SK-N-SH (cell line): Measurements from ENCODE around the gene PDCD2. TPM values are rescaled to one million over a fixed set of nuclear protein-coding genes. Genes with fewer than 3 reads are reported as not detected.

Experiments
- CTCF ChIA-PET: fragments of 300-600, 350-600 bp; formaldehyde crosslinking; extraction: SDS; loops from one replicate; lab custom pipeline; 2021; lab: Yijun Ruan, JAX
- POLR2A ChIA-PET: fragments of 350-600 bp; sonication (Branson Sonifier 250); formaldehyde crosslinking; extraction: SDS; loops from one replicate; lab custom pipeline; 2020; ENCODE audit warnings: antibody characterized with exemption, inconsistent platforms; lab: Yijun Ruan, JAX
- DNase-seq: peaks from one replicate; pipeline ENCODE4 v3.0.0; 2012
- H2AFZ ChIP-seq: fragments of 200-600 bp; sonication (generic); 2 replicates; pipeline ENCODE4 v1.8.1; 2016; ENCODE audit warnings: antibody characterized with exemption, mild to moderate bottlenecking, low read depth
- H3F3A ChIP-seq: fragments of 200-600 bp; sonication (generic); replicated peaks from 2 replicates; pipeline ENCODE3; 2016; ENCODE audit warnings: antibody characterized with exemption, mild to moderate bottlenecking; ENCODE audit not compliant: insufficient read depth
- H3K27ac ChIP-seq, 2 experiments: fragments of 200-500 bp in 1 of 2; fragments of 200-600 bp in 1 of 2; sonication (Bioruptor generic) in 1 of 2; sonication (generic), shearing (Covaris generic) in 1 of 2; 2 replicates each; pipeline versions ENCODE4 v1.5.1 to v1.6.1; 2014 to 2016; ENCODE audit warnings: low read depth in 2 of 2, inconsistent platforms in 1 of 2, low read length in 1 of 2, mild to moderate bottlenecking in 1 of 2, mixed read lengths in 1 of 2
- H3K27me3 ChIP-seq: fragments of 200-600 bp; sonication (generic), shearing (Covaris generic); 2 replicates; pipeline ENCODE4 v1.6.1; 2016; ENCODE audit warnings: mixed run types; ENCODE audit not compliant: insufficient read depth
- H3K36me3 ChIP-seq, 2 experiments: fragments of 200-500 bp in 1 of 2; fragments of 200-600 bp in 1 of 2; sonication (Bioruptor generic) in 1 of 2; sonication (generic) in 1 of 2; replicated peaks in 1 of 2; 2 replicates each; pipeline versions ENCODE3 to v1.5.1; 2014 to 2016; ENCODE audit warnings: low read length in 1 of 2, mild to moderate bottlenecking in 1 of 2; ENCODE audit not compliant: insufficient read depth in 2 of 2, control insufficient read depth in 1 of 2
- H3K4me1 ChIP-seq, 2 experiments: fragments of 200-500 bp in 1 of 2; fragments of 200-600 bp in 1 of 2; sonication (Bioruptor generic) in 1 of 2; sonication (generic), shearing (Covaris generic) in 1 of 2; 2 replicates each; pipeline versions ENCODE4 v1.5.1 to v1.6.1; 2014 to 2016; ENCODE audit warnings: low read depth in 1 of 2, low read length in 1 of 2, mixed run types in 1 of 2; ENCODE audit not compliant: insufficient read depth in 2 of 2, control insufficient read depth in 1 of 2
- H3K4me2 ChIP-seq: fragments of 200-600 bp; sonication (generic), shearing (Covaris generic); 2 replicates; pipeline ENCODE4 v1.6.1; 2017; ENCODE audit warnings: mixed run types
- H3K4me3 ChIP-seq, 2 experiments: fragments of 200-500 bp in 1 of 2; fragments of 200-600 bp in 1 of 2; sonication (Bioruptor generic) in 1 of 2; sonication (generic), shearing (Covaris generic) in 1 of 2; 2 replicates each; pipeline versions ENCODE4 v1.5.1 to v1.8.1; 2014 to 2016; ENCODE audit warnings: low read depth in 2 of 2, inconsistent platforms in 1 of 2, low read length in 1 of 2, mild to moderate bottlenecking in 1 of 2, mixed read lengths in 1 of 2, moderate library complexity in 1 of 2
- H3K79me2 ChIP-seq: fragments of 200-600 bp; sonication (generic); 2 replicates; pipeline ENCODE4 v1.8.1; 2017; ENCODE audit warnings: mild to moderate bottlenecking; ENCODE audit not compliant: insufficient read depth
- H3K9ac ChIP-seq: fragments of 200-600 bp; sonication (generic); 2 replicates; pipeline ENCODE4 v1.6.1; 2017; ENCODE audit warnings: mixed run types
- H3K9me2 ChIP-seq: fragments of 200-600 bp; sonication (generic); 2 replicates; pipeline ENCODE4 v1.6.1; 2017; ENCODE audit warnings: mixed run types
- H3K9me3 ChIP-seq: fragments of 200-600 bp; sonication (generic); 2 replicates; pipeline ENCODE4 v1.6.1; 2017; ENCODE audit warnings: mixed run types, mild to moderate bottlenecking, moderate library complexity
- H4K20me1 ChIP-seq: fragments of 200-600 bp; sonication (generic); 2 replicates; pipeline ENCODE4 v1.6.1; 2017; ENCODE audit warnings: mild to moderate bottlenecking, mixed run types; ENCODE audit not compliant: insufficient read depth
- CHD2 ChIP-seq: fragments of 150-350 bp; IDR thresholded peaks from 2 replicates; pipeline ENCODE4 v1.6.1; 2018; ENCODE audit warnings: low read length; ENCODE audit not compliant: partially characterized antibody
- ELF1 ChIP-seq: IDR thresholded peaks from 2 replicates; pipeline ENCODE4 v1.4.0; 2012
- EP300 ChIP-seq, 2 experiments: IDR thresholded peaks; 2 replicates each; pipeline versions ENCODE4 v1.4.0 to v1.6.1; 2012; ENCODE audit warnings: borderline replicate concordance in 1 of 2, low read depth in 1 of 2, low read length in 1 of 2
- EZH2phosphoT487 ChIP-seq: fragments of 200-600 bp; sonication (generic); IDR thresholded peaks from 2 replicates; pipeline ENCODE4 v1.6.1; 2017; ENCODE audit warnings: low read depth, mixed run types, mild to moderate bottlenecking, antibody characterized with exemption, moderate library complexity, borderline replicate concordance
- GABPA ChIP-seq: IDR thresholded peaks from 2 replicates; pipeline ENCODE4 v1.4.0; 2012; ENCODE audit warnings: low read depth, mild to moderate bottlenecking
- GATA2 ChIP-seq: sonication (generic); formaldehyde crosslinking; IDR thresholded peaks from 2 replicates; pipeline ENCODE4 v1.5.0; 2020; ENCODE audit warnings: mild to moderate bottlenecking, missing genetic modification reagents
- MXI1 ChIP-seq: IDR thresholded peaks from 2 replicates; pipeline ENCODE4 v1.6.1; 2012; ENCODE audit warnings: mild to moderate bottlenecking, low read depth, low read length, improper control_type of control experiment
- NFIC ChIP-seq: IDR thresholded peaks from 2 replicates; pipeline ENCODE4 v1.4.0; 2012; ENCODE audit warnings: borderline replicate concordance
- NRF1 ChIP-seq: IDR thresholded peaks from 2 replicates; pipeline ENCODE4 v1.6.1; 2012; ENCODE audit warnings: low read depth, mild to moderate bottlenecking, low read length
- POLR2AphosphoS5 ChIP-seq: IDR thresholded peaks from 2 replicates; pipeline ENCODE4 v1.6.1; 2012; ENCODE audit warnings: low read depth, low read length
- RAD21 ChIP-seq: IDR thresholded peaks from 2 replicates; pipeline ENCODE4 v1.6.1; 2012; ENCODE audit warnings: mild to moderate bottlenecking, low read length
- RFX5 ChIP-seq: IDR thresholded peaks from 2 replicates; pipeline ENCODE4 v1.6.1; 2012; ENCODE audit warnings: mild to moderate bottlenecking, improper control_type of control experiment, low read length
- RXRA ChIP-seq: IDR thresholded peaks from 2 replicates; pipeline ENCODE4 v1.4.0; 2012; ENCODE audit warnings: low read depth, mild to moderate bottlenecking, borderline replicate concordance
- SIN3A ChIP-seq: IDR thresholded peaks from 2 replicates; pipeline ENCODE4 v1.6.1; 2012; ENCODE audit warnings: low read depth, mild to moderate bottlenecking, low read length, moderate library complexity, borderline replicate concordance
- TAF1 ChIP-seq: IDR thresholded peaks from 2 replicates; pipeline ENCODE4 v1.6.1; 2012; ENCODE audit warnings: low read depth, mild to moderate bottlenecking, low read length, moderate library complexity, borderline replicate concordance
- TCF12 ChIP-seq: IDR thresholded peaks from 2 replicates; pipeline ENCODE4 v1.4.0; 2012
- YY1 ChIP-seq: IDR thresholded peaks from 2 replicates; pipeline ENCODE4 v1.4.0; 2012; ENCODE audit warnings: low read depth, mild to moderate bottlenecking
- WGBS: methylation state at CpG from one replicate; pipeline ENCODE4 v1.1.6; 2017; ENCODE audit warnings: low lambda C conversion rate; 5-methylcytosine and 5-hydroxymethylcytosine counted together
- polyA plus RNA-seq, 3 experiments: library from polyadenylated mRNA; depleted of rRNA; stranded (reverse); fragments of >200 nt; gene quantifications; 2 replicates each; pipeline ENCODE4 v1.2.3, GENCODE V29; 2012
- TF ChIP-seq, protein P1 (sequence below): fragments of 200-600 bp; sonication (generic); IDR thresholded peaks from 2 replicates; pipeline ENCODE4 v1.6.1; 2017; ENCODE audit warnings: antibody characterized with exemption, mild to moderate bottlenecking, moderate library complexity
- TF ChIP-seq, protein P2 (sequence below): IDR thresholded peaks from 2 replicates; pipeline ENCODE4; 2012
- TF ChIP-seq, protein P3 (sequence below): fragments of 150-350 bp; IDR thresholded peaks from 2 replicates; pipeline ENCODE4 v1.6.1; 2017; ENCODE audit warnings: antibody characterized with exemption, low read length, low read depth, borderline replicate concordance
- TF ChIP-seq, protein P4 (sequence below): fragments of 150-350 bp; IDR thresholded peaks from 2 replicates; pipeline ENCODE4 v1.6.1; 2016; ENCODE audit warnings: mild to moderate bottlenecking, low read depth, low read length
- TF ChIP-seq, protein P5 (sequence below): IDR thresholded peaks from 2 replicates; pipeline ENCODE4 v1.4.0; 2012; ENCODE audit warnings: low read depth

Gene PDCD2, protein sequence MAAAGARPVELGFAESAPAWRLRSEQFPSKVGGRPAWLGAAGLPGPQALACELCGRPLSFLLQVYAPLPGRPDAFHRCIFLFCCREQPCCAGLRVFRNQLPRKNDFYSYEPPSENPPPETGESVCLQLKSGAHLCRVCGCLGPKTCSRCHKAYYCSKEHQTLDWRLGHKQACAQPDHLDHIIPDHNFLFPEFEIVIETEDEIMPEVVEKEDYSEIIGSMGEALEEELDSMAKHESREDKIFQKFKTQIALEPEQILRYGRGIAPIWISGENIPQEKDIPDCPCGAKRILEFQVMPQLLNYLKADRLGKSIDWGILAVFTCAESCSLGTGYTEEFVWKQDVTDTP
- polyA plus RNA-seq (2012; rRNA removed): 82.1 and 107 TPM in 2 replicates
- 103 and 115 TPM in 2 replicates for polyA plus RNA-seq (2012; cell fraction: cytosol; rRNA removed)
- 78.1 and 119 TPM in 2 replicates for polyA plus RNA-seq (2012; cell fraction: nucleus; rRNA removed)

DNA sequence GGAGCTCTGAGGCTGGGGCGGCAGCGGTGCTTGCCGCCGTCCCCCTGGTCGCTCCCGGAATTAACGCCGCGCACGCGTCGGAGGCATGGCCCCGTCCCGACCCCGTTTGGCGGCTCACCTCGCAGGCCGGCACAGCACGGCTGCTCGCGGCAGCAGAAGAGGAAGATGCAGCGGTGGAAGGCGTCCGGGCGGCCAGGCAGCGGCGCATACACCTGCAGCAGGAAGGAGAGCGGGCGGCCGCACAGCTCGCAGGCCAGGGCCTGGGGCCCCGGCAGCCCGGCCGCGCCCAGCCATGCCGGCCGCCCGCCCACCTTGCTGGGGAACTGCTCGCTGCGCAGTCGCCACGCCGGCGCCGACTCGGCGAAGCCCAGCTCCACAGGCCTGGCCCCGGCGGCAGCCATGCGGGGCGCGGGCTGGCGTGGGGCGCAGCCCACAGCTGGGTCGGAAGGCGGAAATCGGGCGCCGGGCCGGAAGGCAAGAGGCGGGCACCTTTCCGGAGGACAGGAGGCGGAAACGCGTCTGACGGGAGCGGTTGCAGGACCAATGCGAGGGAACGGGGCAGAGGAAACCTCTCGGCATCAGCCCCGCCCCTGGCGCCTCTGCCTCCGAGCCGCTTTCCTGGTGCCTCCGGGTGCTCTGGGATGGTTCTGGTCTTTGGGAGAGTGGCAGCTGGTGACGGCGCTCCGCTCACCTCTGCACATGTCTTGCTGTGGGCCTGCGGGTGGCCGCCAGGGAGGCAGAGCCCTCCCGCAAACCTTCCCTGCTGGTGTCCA lies at the start of gene PDCD2:
TSS of gene PDCD2 (minus strand) at position 457 of the 773 bp plus-strand sequence. CDS start at position 401, 56 bp downstream.
- no peaks in the 10 kb centered on the region for H3K9me3 ChIP-seq
- no peaks in the 10 kb centered on the region for H4K20me1 ChIP-seq
- H3K79me2 ChIP-seq: peaks cover 34% of the 10 kb centered on the region
- H3K4me2 ChIP-seq: peak within 1 kb of the TSS; percentile 89
- H3K36me3 ChIP-seq: peaks cover 32 to 40% of the 10 kb centered on the region in 2 experiments
- H2AFZ ChIP-seq: peak within 1 kb of the TSS; percentile 87
- peak; percentile 96 for DNase-seq
- H3K4me1 ChIP-seq: peaks cover 0 to 13% of the 10 kb centered on the region in 2 experiments; a peak in 2 of 4 replicates
- ChIA-PET POLR2A (interaction anchor here (0.8 to 1.7 kb wide), 4 partner anchors 19 to 32 kb away, joined by 3 to 10 read pairs (median 4); partner anchors contain the start of gene TBP), CTCF (interaction anchor here (1.1 to 1.2 kb wide), 2 partner anchors 10 to 794 kb away, joined by 3 to 4 read pairs; no protein-coding TSS in a partner anchor)
- peak within 1 kb of the TSS; percentile 71 for H3K9ac ChIP-seq
- peak within 1 kb of the TSS; percentile 54 to 89; a peak in 3 of 4 replicates for H3K27ac ChIP-seq
- H3K9me2 ChIP-seq: no peaks in the 10 kb centered on the region
- peaks cover 8% of the 10 kb centered on the region for H3F3A ChIP-seq
- H3K27me3 ChIP-seq: no peaks in the 10 kb centered on the region
- peak within 1 kb of the TSS; percentile 79 to 97 for H3K4me3 ChIP-seq
- 0% methylated on average over 5 of the region's 81 CpGs for WGBS
- TF ChIP-seq, protein P1, sequence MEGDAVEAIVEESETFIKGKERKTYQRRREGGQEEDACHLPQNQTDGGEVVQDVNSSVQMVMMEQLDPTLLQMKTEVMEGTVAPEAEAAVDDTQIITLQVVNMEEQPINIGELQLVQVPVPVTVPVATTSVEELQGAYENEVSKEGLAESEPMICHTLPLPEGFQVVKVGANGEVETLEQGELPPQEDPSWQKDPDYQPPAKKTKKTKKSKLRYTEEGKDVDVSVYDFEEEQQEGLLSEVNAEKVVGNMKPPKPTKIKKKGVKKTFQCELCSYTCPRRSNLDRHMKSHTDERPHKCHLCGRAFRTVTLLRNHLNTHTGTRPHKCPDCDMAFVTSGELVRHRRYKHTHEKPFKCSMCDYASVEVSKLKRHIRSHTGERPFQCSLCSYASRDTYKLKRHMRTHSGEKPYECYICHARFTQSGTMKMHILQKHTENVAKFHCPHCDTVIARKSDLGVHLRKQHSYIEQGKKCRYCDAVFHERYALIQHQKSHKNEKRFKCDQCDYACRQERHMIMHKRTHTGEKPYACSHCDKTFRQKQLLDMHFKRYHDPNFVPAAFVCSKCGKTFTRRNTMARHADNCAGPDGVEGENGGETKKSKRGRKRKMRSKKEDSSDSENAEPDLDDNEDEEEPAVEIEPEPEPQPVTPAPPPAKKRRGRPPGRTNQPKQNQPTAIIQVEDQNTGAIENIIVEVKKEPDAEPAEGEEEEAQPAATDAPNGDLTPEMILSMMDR: no peak
- TF ChIP-seq POLR2AphosphoS5 (peak; percentile 86), TAF1 (peak; percentile 87), EZH2phosphoT487 (no peak), MXI1 (peak; percentile 66), GABPA (peak; percentile 94), NFIC (no peak), NRF1 (peak; percentile 23; the same call in 1 of the 2 replicates), TCF12 (no peak), SIN3A (peak; percentile 50; the same call in 1 of the 2 replicates), ELF1 (peak; percentile 90), CHD2 (peak; percentile 51), RFX5 (peak; percentile 29; the same call in 1 of the 2 replicates), YY1 (peak; percentile 65; the same call in 1 of the 2 replicates), GATA2 (CRISPR knock-in tag) (no peak), RXRA (no peak), EP300 (IDR thresholded peaks at IDR 0.05; ENCODE audit: borderline replicate concordance in 1 of 2, low read depth in 1 of 2, low read length in 1 of 2) (peak in 1 of 2 experiments; percentile 23; a peak in 1 of 4 replicates), RAD21 (no peak)
- TF ChIP-seq, protein P2, sequence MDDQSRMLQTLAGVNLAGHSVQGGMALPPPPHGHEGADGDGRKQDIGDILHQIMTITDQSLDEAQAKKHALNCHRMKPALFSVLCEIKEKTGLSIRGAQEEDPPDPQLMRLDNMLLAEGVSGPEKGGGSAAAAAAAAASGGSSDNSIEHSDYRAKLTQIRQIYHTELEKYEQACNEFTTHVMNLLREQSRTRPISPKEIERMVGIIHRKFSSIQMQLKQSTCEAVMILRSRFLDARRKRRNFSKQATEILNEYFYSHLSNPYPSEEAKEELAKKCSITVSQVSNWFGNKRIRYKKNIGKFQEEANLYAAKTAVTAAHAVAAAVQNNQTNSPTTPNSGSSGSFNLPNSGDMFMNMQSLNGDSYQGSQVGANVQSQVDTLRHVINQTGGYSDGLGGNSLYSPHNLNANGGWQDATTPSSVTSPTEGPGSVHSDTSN: peak; percentile 26; the same call in 1 of the 2 replicates
- TF ChIP-seq, protein P3, sequence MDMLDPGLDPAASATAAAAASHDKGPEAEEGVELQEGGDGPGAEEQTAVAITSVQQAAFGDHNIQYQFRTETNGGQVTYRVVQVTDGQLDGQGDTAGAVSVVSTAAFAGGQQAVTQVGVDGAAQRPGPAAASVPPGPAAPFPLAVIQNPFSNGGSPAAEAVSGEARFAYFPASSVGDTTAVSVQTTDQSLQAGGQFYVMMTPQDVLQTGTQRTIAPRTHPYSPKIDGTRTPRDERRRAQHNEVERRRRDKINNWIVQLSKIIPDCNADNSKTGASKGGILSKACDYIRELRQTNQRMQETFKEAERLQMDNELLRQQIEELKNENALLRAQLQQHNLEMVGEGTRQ: no peak
- TF ChIP-seq, protein P4, sequence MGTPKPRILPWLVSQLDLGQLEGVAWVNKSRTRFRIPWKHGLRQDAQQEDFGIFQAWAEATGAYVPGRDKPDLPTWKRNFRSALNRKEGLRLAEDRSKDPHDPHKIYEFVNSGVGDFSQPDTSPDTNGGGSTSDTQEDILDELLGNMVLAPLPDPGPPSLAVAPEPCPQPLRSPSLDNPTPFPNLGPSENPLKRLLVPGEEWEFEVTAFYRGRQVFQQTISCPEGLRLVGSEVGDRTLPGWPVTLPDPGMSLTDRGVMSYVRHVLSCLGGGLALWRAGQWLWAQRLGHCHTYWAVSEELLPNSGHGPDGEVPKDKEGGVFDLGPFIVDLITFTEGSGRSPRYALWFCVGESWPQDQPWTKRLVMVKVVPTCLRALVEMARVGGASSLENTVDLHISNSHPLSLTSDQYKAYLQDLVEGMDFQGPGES: no peak
- TF ChIP-seq, protein P5, sequence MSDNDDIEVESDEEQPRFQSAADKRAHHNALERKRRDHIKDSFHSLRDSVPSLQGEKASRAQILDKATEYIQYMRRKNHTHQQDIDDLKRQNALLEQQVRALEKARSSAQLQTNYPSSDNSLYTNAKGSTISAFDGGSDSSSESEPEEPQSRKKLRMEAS: peak; percentile 64; the same call in 1 of the 2 replicates
